MM.1S (cell line): ENCODE data around the gene NKIRAS2.

Source experiments
- DNase-seq: peaks from one replicate; pipeline ENCODE4 v3.0.0-alpha.2; 2015
- H2AFZ ChIP-seq: fragments of 300-600 bp; sonication (generic); 2 replicates; pipeline ENCODE4 v1.6.0; 2016; ENCODE audit warnings: antibody characterized with exemption, low read length
- H3F3A ChIP-seq: fragments of 300-600 bp; sonication (generic); 2 replicates; pipeline ENCODE4 v1.6.1; 2016; ENCODE audit warnings: mild to moderate bottlenecking, antibody characterized with exemption, low read length, moderate library complexity, mixed read lengths; ENCODE audit not compliant: insufficient read depth
- H3K27ac ChIP-seq: fragments of 300-600 bp; sonication (generic); 2 replicates; pipeline ENCODE4 v1.5.1; 2016; ENCODE audit warnings: mild to moderate bottlenecking, low read length
- H3K27me3 ChIP-seq: fragments of 300-600 bp; sonication (generic); replicated peaks from 2 replicates; pipeline ENCODE4 v1.6.0; 2016; ENCODE audit warnings: low read length; ENCODE audit not compliant: insufficient read depth
- H3K36me3 ChIP-seq: fragments of 300-600 bp; sonication (generic); replicated peaks from 2 replicates; pipeline ENCODE4 v1.6.1; 2016; ENCODE audit warnings: mild to moderate bottlenecking, low read length, mixed read lengths; ENCODE audit not compliant: insufficient read depth
- H3K4me1 ChIP-seq: fragments of 300-600 bp; sonication (generic); 2 replicates; pipeline ENCODE4 v1.6.1; 2016; ENCODE audit warnings: low read length, mixed read lengths
- H3K4me2 ChIP-seq: fragments of 300-600 bp; sonication (generic); 2 replicates; pipeline ENCODE4 v1.6.0; 2016; ENCODE audit warnings: low read depth, low read length
- H3K4me3 ChIP-seq: fragments of 300-600 bp; sonication (generic); 2 replicates; pipeline ENCODE4 v1.5.1; 2016; ENCODE audit warnings: low read length, mixed read lengths
- H3K79me2 ChIP-seq: fragments of 300-600 bp; sonication (generic); 2 replicates; pipeline ENCODE4 v1.6.1; 2016; ENCODE audit warnings: mixed run types, low read length, mixed read lengths
- H3K9ac ChIP-seq: fragments of 300-600 bp; sonication (generic); 2 replicates; pipeline ENCODE4 v1.6.1; 2016; ENCODE audit warnings: low read length, mixed read lengths
- H3K9me2 ChIP-seq: fragments of 300-600 bp; sonication (generic); replicated peaks from 2 replicates; pipeline ENCODE4 v1.6.1; 2016; ENCODE audit warnings: mild to moderate bottlenecking, low read length, mixed read lengths; ENCODE audit not compliant: insufficient read depth
- H3K9me3 ChIP-seq: fragments of 300-600 bp; sonication (generic); replicated peaks from 2 replicates; pipeline ENCODE4 v1.6.1; 2016; ENCODE audit warnings: mild to moderate bottlenecking, low read length, mixed read lengths; ENCODE audit not compliant: insufficient read depth
- H4K20me1 ChIP-seq: fragments of 300-600 bp; sonication (generic); 2 replicates; pipeline ENCODE4 v1.6.1; 2016; ENCODE audit warnings: mild to moderate bottlenecking, low read length, moderate library complexity, mixed read lengths; ENCODE audit not compliant: insufficient read depth
- EZH2 ChIP-seq: fragments of 300-600 bp; sonication (generic); optimal IDR thresholded peaks from 2 replicates; pipeline ENCODE3; 2017; ENCODE audit warnings: low read depth, mild to moderate bottlenecking, antibody characterized with exemption, low read length, mixed read lengths
- EZH2phosphoT487 ChIP-seq: fragments of 300-600 bp; sonication (generic); IDR thresholded peaks from 2 replicates; pipeline ENCODE4 v1.6.1; 2018; ENCODE audit warnings: antibody characterized with exemption, low read length
- TF ChIP-seq, protein P1 (sequence below): fragments of 300-600 bp; sonication (generic); IDR thresholded peaks from 2 replicates; pipeline ENCODE4 v1.5.1; 2016; ENCODE audit warnings: antibody characterized with exemption, low read length, mixed read lengths

The NKIRAS2 gene

DNA sequence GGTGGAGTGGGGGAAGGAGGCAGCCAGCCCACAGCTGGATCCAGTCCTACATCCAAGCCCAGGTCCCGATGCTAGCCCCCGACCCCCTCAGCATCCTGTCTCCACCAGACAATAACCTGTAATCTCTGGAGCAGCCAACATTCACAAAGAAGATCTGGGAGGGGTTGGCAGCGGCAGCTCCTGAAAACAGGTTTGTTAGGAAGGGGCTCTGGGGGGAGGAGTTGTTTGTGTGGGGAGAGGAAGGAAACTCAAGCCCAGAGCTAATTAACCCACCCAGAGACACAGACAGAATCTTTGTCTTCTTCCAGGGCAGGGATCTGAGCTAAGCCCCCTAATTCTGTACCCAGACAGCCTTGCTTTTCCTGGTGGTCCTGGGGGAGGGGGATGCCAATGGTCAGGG, 35.1 kb downstream of the NKIRAS2 start:
- H3K9me2 ChIP-seq: no peaks in the 10 kb centered on the region
- H3K4me3 ChIP-seq: no peak overlapping the region
- no peak for DNase-seq
- no peak overlapping the region for H3K9ac ChIP-seq
- TF ChIP-seq EZH2: no peak
- TF ChIP-seq, protein P1, sequence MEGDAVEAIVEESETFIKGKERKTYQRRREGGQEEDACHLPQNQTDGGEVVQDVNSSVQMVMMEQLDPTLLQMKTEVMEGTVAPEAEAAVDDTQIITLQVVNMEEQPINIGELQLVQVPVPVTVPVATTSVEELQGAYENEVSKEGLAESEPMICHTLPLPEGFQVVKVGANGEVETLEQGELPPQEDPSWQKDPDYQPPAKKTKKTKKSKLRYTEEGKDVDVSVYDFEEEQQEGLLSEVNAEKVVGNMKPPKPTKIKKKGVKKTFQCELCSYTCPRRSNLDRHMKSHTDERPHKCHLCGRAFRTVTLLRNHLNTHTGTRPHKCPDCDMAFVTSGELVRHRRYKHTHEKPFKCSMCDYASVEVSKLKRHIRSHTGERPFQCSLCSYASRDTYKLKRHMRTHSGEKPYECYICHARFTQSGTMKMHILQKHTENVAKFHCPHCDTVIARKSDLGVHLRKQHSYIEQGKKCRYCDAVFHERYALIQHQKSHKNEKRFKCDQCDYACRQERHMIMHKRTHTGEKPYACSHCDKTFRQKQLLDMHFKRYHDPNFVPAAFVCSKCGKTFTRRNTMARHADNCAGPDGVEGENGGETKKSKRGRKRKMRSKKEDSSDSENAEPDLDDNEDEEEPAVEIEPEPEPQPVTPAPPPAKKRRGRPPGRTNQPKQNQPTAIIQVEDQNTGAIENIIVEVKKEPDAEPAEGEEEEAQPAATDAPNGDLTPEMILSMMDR: no peak
- no peak for TF ChIP-seq EZH2phosphoT487
- no peaks in the 10 kb centered on the region for H3K79me2 ChIP-seq
- H3K27me3 ChIP-seq: peaks cover 34% of the 10 kb centered on the region
- no peak overlapping the region for H3K4me2 ChIP-seq
- H3K36me3 ChIP-seq: no peaks in the 10 kb centered on the region
- H3K4me1 ChIP-seq: no peaks in the 10 kb centered on the region
- H3F3A ChIP-seq: no peaks in the 10 kb centered on the region
- H4K20me1 ChIP-seq: no peaks in the 10 kb centered on the region
- no peak overlapping the region for H2AFZ ChIP-seq
- H3K9me3 ChIP-seq: no peaks in the 10 kb centered on the region
- H3K27ac ChIP-seq: no peak overlapping the region

DNA sequence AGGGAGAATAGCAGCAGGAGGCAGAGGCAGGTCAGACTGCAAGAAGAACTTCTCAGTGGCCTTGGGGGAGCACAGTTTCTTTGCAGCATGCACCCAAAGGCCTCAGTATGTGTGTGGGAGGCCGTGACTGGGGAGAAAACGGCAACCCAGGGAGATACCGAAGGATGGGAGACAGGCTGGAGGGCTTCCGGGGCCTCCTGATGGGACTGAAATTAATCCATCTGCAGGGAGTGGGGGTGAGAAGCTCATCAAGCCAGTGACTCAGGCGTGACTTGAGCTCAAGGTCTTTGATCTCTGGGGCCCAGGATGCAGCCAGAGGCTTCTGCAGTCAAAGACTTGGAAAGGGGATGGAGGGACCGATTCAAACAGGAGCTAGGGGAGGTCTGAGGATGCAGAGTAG, 35.6 kb downstream of the NKIRAS2 start:
- no peak overlapping the region for H3K9ac ChIP-seq
- no peaks in the 10 kb centered on the region for H3K9me3 ChIP-seq
- no peak overlapping the region for H3K4me2 ChIP-seq
- H3K4me3 ChIP-seq: no peak overlapping the region
- TF ChIP-seq, protein P1: no peak
- TF ChIP-seq EZH2 (no peak), EZH2phosphoT487 (no peak)
- H3K9me2 ChIP-seq: no peaks in the 10 kb centered on the region
- H4K20me1 ChIP-seq: no peaks in the 10 kb centered on the region
- no peak overlapping the region for H2AFZ ChIP-seq
- H3K27me3 ChIP-seq: peaks cover 34% of the 10 kb centered on the region
- H3K36me3 ChIP-seq: no peaks in the 10 kb centered on the region
- H3K79me2 ChIP-seq: no peaks in the 10 kb centered on the region
- H3K27ac ChIP-seq: no peak overlapping the region
- no peaks in the 10 kb centered on the region for H3K4me1 ChIP-seq
- DNase-seq: no peak
- H3F3A ChIP-seq: no peaks in the 10 kb centered on the region

DNA sequence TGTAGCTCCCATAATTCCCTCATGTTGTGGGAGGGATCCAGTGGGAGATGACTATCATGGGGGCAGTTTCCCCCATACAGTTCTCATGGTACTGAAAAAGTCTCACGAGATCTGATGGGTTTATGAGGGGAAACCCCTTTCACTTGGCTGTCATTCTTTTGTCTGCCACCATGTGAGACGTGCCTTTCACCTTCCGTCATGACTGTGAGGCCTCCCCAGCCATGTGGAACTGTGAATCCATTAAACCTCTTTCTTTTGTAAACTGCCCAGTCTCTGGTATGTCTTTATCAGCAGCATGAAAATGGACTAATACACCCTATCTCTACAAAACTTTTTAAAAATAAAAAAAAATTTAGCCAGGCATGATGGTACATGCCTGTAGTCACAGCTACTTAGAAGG, 36.7 kb downstream of the NKIRAS2 start:
- H3K27me3 ChIP-seq: peaks cover 26% of the 10 kb centered on the region
- H3K4me3 ChIP-seq: no peak overlapping the region
- H3K9me3 ChIP-seq: no peaks in the 10 kb centered on the region
- H3K9ac ChIP-seq: no peak overlapping the region
- no peak for DNase-seq
- no peaks in the 10 kb centered on the region for H3F3A ChIP-seq
- H3K36me3 ChIP-seq: no peaks in the 10 kb centered on the region
- H3K4me1 ChIP-seq: no peaks in the 10 kb centered on the region
- H3K9me2 ChIP-seq: no peaks in the 10 kb centered on the region
- no peak overlapping the region for H3K4me2 ChIP-seq
- TF ChIP-seq EZH2phosphoT487: no peak
- H4K20me1 ChIP-seq: no peaks in the 10 kb centered on the region
- no peak overlapping the region for H2AFZ ChIP-seq
- no peaks in the 10 kb centered on the region for H3K79me2 ChIP-seq
- H3K27ac ChIP-seq: no peak overlapping the region

DNA sequence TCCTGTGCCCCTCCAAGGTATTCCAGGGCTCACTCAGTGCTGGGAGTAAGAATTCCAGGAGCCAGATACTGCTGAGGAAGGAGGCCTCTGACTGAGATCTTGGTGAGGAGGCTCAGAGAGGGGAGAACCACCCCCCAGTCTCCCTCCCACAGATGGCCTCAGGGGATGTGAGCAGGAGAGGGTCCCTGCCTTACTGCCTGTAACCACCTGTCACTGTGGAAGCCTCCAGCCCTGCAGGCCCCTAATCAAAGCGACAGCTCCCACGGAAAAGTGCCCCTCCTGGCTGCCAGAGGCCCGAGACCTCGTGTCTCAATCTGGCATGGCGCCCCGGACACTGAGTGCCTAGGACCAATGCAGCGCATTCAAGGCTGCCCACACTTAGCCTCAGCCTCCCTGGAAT, 38.2 kb downstream of the NKIRAS2 start:
- H3K79me2 ChIP-seq: no peaks in the 10 kb centered on the region
- no peak overlapping the region for H3K9ac ChIP-seq
- DNase-seq: no peak
- H4K20me1 ChIP-seq: no peaks in the 10 kb centered on the region
- H3K4me1 ChIP-seq: peaks cover 2% of the 10 kb centered on the region
- H3K9me2 ChIP-seq: no peaks in the 10 kb centered on the region
- H3K4me2 ChIP-seq: no peak overlapping the region
- H3F3A ChIP-seq: no peaks in the 10 kb centered on the region
- H2AFZ ChIP-seq: no peak overlapping the region
- H3K27ac ChIP-seq: no peak overlapping the region
- H3K9me3 ChIP-seq: no peaks in the 10 kb centered on the region
- no peak overlapping the region for H3K4me3 ChIP-seq
- TF ChIP-seq EZH2phosphoT487: no peak
- H3K27me3 ChIP-seq: peaks cover 13% of the 10 kb centered on the region
- no peaks in the 10 kb centered on the region for H3K36me3 ChIP-seq
